ENCODE results near the gene COG6.

DNA sequence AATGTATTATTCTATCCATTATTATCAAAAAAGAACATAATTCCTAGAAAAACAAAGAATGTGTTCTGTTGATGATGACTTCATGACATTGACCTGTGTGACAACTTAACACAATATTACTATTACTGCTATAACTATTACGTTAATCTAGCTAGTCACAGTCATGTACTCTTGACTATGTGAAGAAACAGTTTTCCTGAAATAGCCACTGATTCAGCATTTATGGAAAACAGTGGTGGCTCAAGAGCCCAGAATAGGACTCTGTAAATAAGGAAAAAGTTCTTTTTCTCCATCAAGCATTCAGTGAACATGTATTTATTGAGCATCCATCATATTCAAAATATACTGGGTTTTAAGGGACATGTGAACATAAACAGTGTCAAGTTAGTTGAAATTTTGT is 93.5 kb downstream of the COG6 start:
- TF ChIP-seq, protein P1, sequence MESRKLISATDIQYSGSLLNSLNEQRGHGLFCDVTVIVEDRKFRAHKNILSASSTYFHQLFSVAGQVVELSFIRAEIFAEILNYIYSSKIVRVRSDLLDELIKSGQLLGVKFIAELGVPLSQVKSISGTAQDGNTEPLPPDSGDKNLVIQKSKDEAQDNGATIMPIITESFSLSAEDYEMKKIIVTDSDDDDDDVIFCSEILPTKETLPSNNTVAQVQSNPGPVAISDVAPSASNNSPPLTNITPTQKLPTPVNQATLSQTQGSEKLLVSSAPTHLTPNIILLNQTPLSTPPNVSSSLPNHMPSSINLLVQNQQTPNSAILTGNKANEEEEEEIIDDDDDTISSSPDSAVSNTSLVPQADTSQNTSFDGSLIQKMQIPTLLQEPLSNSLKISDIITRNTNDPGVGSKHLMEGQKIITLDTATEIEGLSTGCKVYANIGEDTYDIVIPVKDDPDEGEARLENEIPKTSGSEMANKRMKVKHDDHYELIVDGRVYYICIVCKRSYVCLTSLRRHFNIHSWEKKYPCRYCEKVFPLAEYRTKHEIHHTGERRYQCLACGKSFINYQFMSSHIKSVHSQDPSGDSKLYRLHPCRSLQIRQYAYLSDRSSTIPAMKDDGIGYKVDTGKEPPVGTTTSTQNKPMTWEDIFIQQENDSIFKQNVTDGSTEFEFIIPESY (CRISPR knock-in tag; IDR thresholded peaks at IDR 0.05): no peak
- no peak for TF ChIP-seq SMC3 (IDR thresholded peaks at IDR 0.05; ENCODE audit: low read length)

Measured in HepG2 (cell line).